GM19099 (cell line): ENCODE data around the gene CYTL1.

Experiments
- POLR2A ChIP-seq: IDR thresholded peaks from 3 replicates; pipeline ENCODE4 v1.6.1; 2011; ENCODE audit warnings: low read depth; ENCODE audit not compliant: insufficient read length; ENCODE audit errors: extremely low read depth

Gene CYTL1

GRCh38 chr4:4991541-4992099 lies 27.6 kb downstream of the CYTL1 start:
- TF ChIP-seq POLR2A = no peak

- no peak for TF ChIP-seq POLR2A
Observed at GRCh38 chr4:4990857-4991540, 28.3 kb downstream of the CYTL1 start.

GRCh38 chr4:4990329-4990728 lies 28.9 kb downstream of the CYTL1 start:
- no peak for TF ChIP-seq POLR2A

DNA sequence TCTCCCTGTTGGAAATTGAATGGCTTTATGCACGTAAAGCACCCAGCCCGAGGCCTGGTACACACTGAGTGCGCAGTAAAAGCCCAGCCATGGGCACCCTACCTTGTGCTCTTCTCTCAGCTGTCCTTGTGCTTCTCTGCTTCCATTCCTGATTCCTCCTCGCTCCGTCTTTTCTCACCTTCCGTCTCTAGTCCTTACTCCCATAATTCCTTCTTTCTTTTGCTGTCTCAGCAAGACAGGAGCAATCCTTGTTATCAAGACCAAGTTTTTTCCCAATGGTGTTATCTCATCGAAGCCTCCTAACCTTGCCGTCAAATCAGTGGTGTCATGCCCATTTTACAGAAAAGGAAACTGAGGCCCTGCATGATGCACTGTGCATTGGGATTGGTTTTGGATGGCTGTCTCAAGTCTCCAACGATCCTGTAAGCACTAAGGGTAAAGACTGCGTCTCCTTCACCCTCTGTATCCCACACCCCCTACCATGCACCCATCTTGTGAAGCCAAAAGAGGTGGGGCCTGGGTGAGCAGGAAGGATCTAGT lies 30.1 kb downstream of the CYTL1 start:
- no peak for TF ChIP-seq POLR2A

- TF ChIP-seq POLR2A = no peak
Observed at GRCh38 chr4:4987656-4988055, 31.6 kb downstream of the CYTL1 start.

GRCh38 chr4:4986841-4987240 lies 32.4 kb downstream of the CYTL1 start:
- TF ChIP-seq POLR2A = no peak

GRCh38 chr4:4985844-4986243 lies 33.4 kb downstream of the CYTL1 start:
- TF ChIP-seq POLR2A = no peak

- TF ChIP-seq POLR2A = no peak
Observed at GRCh38 chr4:4985036-4985435, 34.2 kb downstream of the CYTL1 start.

DNA sequence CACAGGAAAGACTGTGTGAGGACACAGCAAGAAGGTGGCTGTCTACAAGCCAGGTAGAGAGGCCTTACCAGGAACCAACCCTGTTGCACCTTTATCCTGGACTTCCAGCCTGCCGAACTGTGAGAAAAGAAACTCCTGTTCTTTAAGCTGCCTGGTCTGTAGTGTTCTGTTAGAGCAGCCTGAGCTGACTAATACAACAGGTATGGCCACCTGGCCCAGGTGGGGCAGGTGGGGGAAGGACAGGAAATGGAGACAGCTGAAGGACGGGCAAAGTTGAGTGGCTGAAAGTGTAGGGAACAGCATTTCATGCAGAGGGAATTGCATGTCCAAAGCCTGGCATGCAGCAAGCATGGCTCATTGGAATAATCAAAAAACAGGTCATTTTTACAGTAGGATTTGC lies 35.1 kb downstream of the CYTL1 start:
- TF ChIP-seq POLR2A = no peak

DNA sequence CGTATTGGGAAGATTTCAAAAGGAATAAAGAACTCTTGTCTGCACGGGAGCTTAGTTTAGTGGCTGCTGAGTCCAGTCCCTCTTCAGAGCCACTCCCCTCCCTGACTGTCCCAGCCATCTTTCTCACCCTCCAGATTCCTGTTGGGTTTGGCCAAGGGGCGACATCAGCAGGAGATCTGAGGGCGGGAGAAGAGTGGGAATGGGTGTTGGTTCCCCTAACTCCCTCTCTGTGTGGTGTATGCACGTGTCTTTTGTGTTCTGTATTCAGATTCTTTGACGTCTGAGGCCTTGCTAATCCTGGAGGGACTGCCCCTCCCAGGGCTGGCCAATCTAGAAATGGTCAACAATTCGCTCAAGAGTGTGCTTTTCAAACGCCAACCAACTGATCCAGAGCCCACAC lies 37.4 kb downstream of the CYTL1 start:
- no peak for TF ChIP-seq POLR2A

- no peak for TF ChIP-seq POLR2A
Observed at GRCh38 chr4:4981427-4981826, 37.8 kb downstream of the CYTL1 start.

DNA sequence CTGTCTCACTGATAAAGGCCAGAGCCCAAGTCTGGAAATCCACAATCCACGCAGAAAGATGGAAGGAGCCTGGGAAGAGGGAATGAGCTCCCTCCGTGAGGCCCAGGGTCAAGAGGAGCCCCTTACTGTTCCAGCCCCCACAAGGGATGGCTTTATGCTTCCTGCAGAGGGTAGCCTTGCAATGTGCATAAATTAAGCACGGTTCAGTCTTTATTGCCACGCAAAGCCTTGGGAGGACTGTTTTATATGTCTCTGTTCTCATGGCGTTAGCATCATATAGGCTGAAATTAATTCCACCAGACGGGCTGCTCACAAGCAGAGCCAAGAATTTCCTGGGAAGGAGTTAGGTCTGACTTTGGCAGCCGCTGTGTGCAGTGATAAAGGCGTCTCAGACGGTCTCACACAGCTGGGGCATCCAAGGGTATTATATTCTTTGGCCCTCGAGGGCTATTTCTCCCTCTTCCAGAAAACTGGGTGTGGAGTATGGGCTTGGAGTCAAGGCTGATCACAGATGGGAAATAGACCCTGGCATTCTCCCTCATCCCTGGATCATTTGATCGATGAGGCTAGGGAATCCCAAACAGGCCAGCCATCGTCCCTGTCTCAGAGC lies 38.5 kb downstream of the CYTL1 start:
- no peak for TF ChIP-seq POLR2A

DNA sequence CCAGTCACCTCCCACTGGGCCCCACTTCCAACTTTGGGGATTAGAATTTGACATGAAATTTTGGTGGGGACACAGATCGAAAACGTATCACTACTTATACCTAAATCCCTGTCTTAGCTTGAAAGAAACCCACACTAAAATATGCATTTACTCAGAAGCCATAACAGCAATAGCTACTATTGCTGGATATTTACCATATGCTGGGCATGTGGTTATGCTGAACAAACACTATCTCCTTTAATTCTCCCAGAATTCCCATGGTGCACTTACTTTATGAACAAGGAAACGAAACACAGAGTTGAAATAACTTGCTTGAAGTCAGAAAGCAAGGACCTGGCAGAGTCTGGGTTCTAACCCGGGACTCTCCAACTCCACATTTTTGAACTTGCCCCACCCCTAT lies 39.3 kb downstream of the CYTL1 start:
- no peak for TF ChIP-seq POLR2A

- no peak for TF ChIP-seq POLR2A
Observed at GRCh38 chr4:4974727-4975126, 44.5 kb downstream of the CYTL1 start.

- no peak for TF ChIP-seq POLR2A
Observed at GRCh38 chr4:4971796-4972195, 47.5 kb downstream of the CYTL1 start.

- TF ChIP-seq POLR2A = no peak
Observed at GRCh38 chr4:4969298-4969697, 50.0 kb downstream of the CYTL1 start.
